ENCODE data around the gene ADARB1. TPM values are rescaled to one million over a fixed set of nuclear protein-coding genes. Genes with fewer than 3 reads are reported as not detected.

The ADARB1 gene
- total RNA-seq, 3 donors from 2014 or later (not counting 1 experiment from before 2014, with no cell fraction given), result 20.7 to 28.0 (median 26.6) TPM

DNA sequence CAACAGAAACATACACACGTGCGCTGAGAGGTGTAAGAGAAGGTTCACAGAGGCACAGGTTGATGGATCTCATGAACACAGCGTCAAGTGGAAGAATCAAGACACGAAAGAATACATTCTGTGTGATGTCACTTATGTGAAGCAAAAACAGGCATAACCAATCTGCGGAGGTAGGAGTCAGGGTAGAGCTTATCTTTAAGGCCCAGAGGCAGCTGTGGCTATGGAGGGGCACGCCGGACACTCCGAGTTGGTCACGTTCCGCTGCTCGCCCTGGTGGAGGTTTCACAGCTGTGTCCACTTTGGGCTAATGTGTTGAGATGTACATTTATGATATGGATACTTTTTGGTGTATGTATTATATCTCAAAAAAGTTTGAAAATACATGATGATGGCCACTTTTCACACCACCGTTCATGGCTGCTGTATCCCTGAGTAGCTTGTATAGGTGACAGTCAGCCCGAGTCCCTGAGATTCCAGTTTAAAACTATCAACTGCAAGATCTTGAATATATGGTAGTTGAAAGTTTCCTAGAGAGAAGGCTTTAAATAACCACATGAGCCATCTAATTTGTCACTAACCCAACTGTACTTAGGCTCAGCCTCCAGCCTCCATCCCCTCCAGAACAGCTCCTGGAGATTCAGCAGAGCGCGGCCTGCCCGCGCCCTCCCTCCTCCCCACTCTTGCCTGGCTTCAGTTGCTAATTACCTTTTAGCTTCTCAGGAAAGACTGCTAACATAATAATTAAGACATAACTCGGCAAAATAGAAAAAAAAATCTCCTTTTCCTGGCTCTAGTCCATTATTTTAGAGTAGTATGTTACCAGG, 6.7 kb upstream of the ADARB1 start:
- H3K36me3 Mint-ChIP-seq, result no peaks in the 10 kb centered on the region
- Histone ChIP-seq H3K4me1 (ENCODE audit: control insufficient read depth, insufficient read depth, low read length) (no peaks in the 10 kb centered on the region), H3K4me3 (ENCODE audit: low read length) (no peak overlapping the region), H3K36me3 (ENCODE audit: control insufficient read depth, insufficient read depth, low read length) (no peaks in the 10 kb centered on the region), H3K9me3 (ENCODE audit: control insufficient read depth, insufficient read depth, low read length) (no peaks in the 10 kb centered on the region), H3K27me3 (ENCODE audit: control insufficient read depth, insufficient read depth, low read length) (no peaks in the 10 kb centered on the region), H3K27ac (ENCODE audit: low read length) (no peak overlapping the region)
- no peaks in the 10 kb centered on the region for H3K9me3 Mint-ChIP-seq
- ATAC-seq, result no peak
- H3K4me3 Mint-ChIP-seq, result no peak overlapping the region
- H3K27me3 Mint-ChIP-seq (ENCODE audit: low read depth in 2 of 2), result peaks cover 0 to 5% of the 10 kb centered on the region in 2 donors
- 83% methylated on average over 17 of the region's 18 CpGs for WGBS (ENCODE audit: insufficient coverage)
- DNase-seq, result no peak
- H3K27ac Mint-ChIP-seq, result no peak overlapping the region
- intact Hi-C loops (cut with micrococcal nuclease), result no loop called here
- no peaks in the 10 kb centered on the region for H3K4me1 Mint-ChIP-seq
- no peak for TF ChIP-seq CTCF (IDR thresholded peaks at IDR 0.05)

GRCh38 chr21:45069085-45069484, 5.3 kb upstream of the ADARB1 start:
- WGBS (ENCODE audit: insufficient coverage), result 95% methylated on average over 11 of the region's 11 CpGs
- no peaks in the 10 kb centered on the region for H3K27me3 ChIP-seq (ENCODE audit: control insufficient read depth, insufficient read depth, low read length)
- intact Hi-C loops (cut with micrococcal nuclease), result no loop called here

GRCh38 chr21:45069711-45070110, 4.7 kb upstream of the ADARB1 start:
- Histone ChIP-seq H3K36me3 (ENCODE audit: control insufficient read depth, insufficient read depth, low read length) (no peaks in the 10 kb centered on the region), H3K4me1 (ENCODE audit: control insufficient read depth, insufficient read depth, low read length) (peaks cover 8% of the 10 kb centered on the region), H3K27ac (ENCODE audit: low read length) (no peak overlapping the region), H3K9me3 (ENCODE audit: control insufficient read depth, insufficient read depth, low read length) (no peaks in the 10 kb centered on the region), H3K27me3 (ENCODE audit: control insufficient read depth, insufficient read depth, low read length) (no peaks in the 10 kb centered on the region), H3K4me3 (ENCODE audit: low read length) (no peak overlapping the region)
- no peak overlapping the region for H3K4me3 Mint-ChIP-seq
- DNase-seq (no peak), ATAC-seq (no peak)
- H3K4me1 Mint-ChIP-seq, result peaks cover 6 to 11% of the 10 kb centered on the region in 2 donors
- no peaks in the 10 kb centered on the region for H3K36me3 Mint-ChIP-seq
- H3K27me3 Mint-ChIP-seq (ENCODE audit: low read depth in 2 of 2), result peaks cover 0 to 5% of the 10 kb centered on the region in 2 donors
- no peak for TF ChIP-seq CTCF (IDR thresholded peaks at IDR 0.05)
- H3K9me3 Mint-ChIP-seq, result no peaks in the 10 kb centered on the region
- intact Hi-C loops (cut with micrococcal nuclease), result no loop called here
- no peak overlapping the region for H3K27ac Mint-ChIP-seq
- WGBS (ENCODE audit: insufficient coverage), result 93% methylated on average over 5 of the region's 5 CpGs

More at GRCh38 chr21:45069085-45069484, 5.3 kb upstream of the ADARB1 start:
- Histone ChIP-seq H3K9me3 (ENCODE audit: control insufficient read depth, insufficient read depth, low read length) (no peaks in the 10 kb centered on the region), H3K27ac (ENCODE audit: low read length) (no peak overlapping the region), H3K36me3 (ENCODE audit: control insufficient read depth, insufficient read depth, low read length) (no peaks in the 10 kb centered on the region), H3K4me1 (ENCODE audit: control insufficient read depth, insufficient read depth, low read length) (peaks cover 8% of the 10 kb centered on the region), H3K4me3 (ENCODE audit: low read length) (no peak overlapping the region)
- Mint-ChIP-seq H3K9me3 (no peaks in the 10 kb centered on the region), H3K27me3 (ENCODE audit: low read depth in 2 of 2) (peaks cover 0 to 5% of the 10 kb centered on the region in 2 donors), H3K27ac (no peak overlapping the region), H3K36me3 (no peaks in the 10 kb centered on the region), H3K4me1 (peaks cover 6 to 11% of the 10 kb centered on the region in 2 donors), H3K4me3 (no peak overlapping the region)
- DNase-seq, result no peak
- ATAC-seq, result no peak
- no peak for TF ChIP-seq CTCF (IDR thresholded peaks at IDR 0.05)
